GM18867 (cell line): ENCODE data around the gene FLT1.

Experiments used
- ATAC-seq: cut with Tn5 transposase; IDR thresholded peaks from one replicate; pipeline ENCODE4 v1.9.1; 2021; ENCODE audit warnings: mild to moderate bottlenecking, moderate library complexity; ENCODE audit not compliant: unreplicated experiment

Gene FLT1

DNA sequence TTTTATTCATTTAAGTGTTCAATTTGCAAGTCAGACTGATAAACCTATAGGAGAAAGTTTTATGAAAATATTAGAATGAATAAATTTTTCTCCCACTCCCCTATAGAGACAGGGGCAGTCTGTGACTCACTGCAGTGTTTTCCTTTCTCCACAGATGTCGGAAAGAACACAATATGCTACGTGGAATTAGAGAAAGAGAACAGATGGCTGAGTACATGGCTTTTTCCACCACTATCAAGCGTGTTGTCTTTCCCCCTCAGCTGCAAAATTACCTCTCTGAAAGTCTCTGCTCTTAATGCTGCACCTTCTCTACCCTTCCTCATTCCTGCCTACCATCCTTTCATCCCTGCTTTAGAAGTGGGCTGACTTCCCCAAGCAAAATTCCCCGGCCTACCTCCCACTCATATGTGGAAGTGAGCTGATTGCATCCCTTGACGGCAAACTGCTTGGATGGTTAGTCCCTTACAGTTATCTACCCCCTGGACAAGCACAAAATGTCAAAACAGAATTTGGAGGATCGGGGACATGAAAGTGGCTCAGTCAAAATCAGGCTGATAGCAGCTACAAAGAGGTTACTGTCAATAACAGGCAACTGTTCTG lies 30.0 kb downstream of the FLT1 start:
- ATAC-seq: no peak

DNA sequence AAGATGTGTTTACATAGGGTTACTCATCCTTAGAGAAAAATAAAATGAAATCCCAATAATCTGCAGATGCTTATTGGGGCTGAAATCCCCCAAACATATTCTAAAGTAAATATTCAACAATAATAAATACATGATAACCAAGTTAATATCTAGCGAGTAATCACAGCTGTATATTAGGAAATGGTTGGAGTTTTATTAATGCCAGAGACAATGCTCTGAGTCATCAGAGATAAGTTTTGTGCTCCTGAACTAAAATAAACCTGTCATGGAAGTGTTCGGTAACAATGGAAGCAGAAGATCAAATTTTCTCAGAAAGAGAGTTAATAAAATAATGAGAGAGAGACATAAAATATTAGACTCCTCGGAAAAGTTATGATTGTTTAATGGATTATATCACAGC lies 31.4 kb downstream of the FLT1 start:
- no peak for ATAC-seq

DNA sequence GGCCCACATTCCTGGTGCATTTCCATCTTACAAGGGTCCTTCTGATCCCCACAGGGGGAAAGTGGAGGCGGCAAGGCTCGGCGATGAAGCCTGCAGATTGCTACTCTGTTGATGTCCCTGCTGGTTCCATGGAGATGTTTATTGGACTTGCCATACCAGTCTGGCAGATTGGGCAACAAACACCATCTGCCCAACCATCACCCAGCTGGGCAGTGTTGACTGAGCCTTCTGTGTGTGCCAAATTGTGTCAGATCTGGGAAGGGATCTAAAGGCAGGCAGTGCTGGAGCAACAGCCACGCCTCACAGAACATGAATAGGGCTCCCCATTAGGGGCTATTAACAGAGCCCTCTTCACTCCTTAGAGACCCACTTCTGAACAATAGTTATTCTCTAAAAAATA lies 35.0 kb downstream of the FLT1 start:
- no peak for ATAC-seq

DNA sequence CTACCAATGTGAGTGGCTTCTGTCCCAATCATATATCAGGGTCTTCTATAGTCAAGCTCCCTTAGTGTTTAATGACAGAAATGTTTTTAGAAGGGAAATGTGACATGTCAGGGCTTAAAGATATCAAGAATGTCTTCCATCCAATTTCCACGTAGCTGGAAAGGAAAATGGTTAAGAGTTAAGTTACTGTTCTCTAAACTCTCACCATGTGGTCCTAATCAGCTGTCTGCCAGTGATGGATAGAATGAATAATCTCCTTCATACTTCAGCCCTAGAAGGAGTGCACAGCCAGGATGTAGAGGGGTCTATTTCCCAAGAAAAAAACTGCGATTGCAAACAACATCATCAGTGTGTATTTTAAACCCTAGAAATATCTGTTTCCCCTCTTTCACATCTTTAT lies 36.3 kb downstream of the FLT1 start:
- ATAC-seq: no peak

DNA sequence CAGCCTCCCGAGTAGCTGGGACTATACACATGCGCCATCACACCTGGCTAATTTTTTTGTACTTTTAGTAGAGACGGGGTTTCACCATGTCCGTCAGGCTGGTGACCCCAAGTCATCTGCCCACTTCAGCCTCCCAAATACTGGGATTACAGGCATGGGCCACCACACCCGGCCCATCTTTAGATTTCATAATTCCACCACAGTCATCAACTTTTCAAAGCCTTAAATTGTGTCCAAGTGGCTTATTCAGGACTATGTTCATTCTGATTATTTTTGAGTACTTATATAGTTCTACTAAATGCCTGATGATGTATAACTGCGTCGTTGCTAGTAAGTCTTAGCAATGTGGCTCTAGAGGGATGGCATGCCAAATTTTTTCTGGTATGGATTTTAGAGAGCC lies 36.9 kb downstream of the FLT1 start:
- no peak for ATAC-seq

DNA sequence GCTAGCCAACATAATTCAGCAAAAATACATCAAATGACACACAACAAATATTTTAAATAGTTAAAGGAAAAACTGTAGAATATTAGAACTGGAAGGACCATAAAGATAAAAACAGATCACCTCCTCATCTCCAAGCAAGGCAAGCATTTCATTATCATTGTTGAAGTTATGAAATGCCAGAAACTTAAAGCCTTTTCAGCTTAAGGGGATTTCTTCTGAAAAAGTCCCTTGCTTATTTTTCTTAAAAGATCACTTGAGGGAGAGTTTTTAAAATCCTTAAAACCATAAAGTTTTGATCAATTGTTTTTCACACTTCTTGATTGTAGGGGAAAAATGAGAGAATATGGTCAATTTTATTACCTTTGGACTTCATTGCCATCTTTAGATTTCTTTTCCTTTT lies 37.4 kb downstream of the FLT1 start:
- no peak for ATAC-seq

DNA sequence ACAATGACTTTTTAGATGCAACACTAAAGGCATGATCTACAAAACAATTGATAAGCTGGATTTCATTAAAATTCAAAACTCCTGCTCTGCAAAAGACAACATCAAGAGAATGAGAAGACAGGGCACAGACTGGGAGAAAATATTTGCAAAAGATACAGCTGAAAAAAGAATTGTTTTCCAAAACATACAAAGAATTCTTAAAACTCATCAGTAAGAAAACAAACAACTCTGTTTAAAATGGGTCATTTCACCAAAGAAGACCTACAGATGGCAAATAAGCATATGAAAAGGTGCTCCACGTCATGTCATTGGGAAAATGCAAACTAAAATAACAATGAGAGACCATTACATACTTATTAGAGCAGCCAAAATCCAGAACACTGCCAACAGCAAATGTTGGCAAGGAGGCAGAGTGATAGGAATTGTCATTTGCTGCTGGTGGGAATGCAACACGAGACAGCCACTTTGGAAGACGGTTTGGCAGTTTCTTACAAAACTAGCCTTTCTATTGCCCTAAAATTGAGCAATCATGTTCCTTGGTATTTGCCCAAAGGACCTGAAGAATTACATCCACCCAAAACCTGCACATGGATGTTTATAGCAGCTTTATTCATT lies 39.2 kb downstream of the FLT1 start:
- no peak for ATAC-seq

DNA sequence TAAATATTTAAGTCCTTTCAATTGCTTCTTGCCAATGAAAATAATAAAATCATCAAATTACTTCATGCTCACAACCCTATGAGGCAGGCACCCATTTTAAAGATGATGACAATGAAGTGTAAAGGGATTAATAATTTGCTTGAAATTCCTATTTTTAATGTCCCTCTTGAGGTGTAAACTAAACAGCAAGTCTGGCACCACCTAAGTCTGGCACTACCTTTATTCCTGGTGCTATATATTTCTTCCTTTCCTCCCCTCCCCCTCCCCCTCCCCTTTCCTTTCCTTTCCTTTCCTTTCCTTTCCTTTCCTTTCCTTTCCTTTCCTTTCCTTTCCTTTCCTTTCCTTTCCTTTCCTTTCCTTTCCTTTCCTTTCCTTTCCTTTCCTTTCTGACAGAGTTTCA lies 42.2 kb downstream of the FLT1 start:
- no peak for ATAC-seq

DNA sequence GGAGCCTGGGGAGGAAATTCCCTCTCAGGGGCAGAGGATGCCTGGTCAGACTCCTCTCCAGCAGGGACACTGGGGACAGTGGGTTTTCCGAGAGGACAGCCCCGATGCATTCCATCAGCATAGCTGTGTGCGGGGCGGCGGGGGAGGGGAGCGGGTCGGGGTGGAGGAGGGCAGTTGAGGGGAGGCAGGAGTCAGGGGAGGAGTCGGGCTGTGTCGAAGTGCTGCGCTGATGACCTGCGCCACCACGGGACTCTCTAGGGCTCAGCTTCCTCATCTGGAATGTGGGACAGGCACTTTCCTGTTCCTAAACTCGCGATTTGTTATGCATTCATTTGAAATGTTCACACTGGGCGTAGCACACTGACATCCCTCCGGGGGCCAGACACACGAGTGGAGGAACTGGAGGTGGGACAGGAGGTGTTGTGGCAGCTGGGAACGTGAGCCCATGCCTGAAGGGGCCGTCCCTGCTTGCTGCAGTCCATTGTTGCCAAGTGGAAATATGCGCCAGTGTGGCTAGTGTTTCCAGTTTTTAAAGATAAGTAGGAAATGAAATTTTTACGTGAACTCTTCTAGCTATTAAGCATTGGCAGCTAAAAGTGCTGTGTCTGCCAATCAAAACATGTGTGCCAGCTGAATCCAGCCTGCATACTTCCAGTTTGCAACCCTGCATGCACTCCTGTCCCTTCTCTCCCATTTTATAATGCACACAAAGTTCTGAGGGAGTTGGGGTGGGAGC lies 43.3 kb downstream of the FLT1 start:
- no peak for ATAC-seq

DNA sequence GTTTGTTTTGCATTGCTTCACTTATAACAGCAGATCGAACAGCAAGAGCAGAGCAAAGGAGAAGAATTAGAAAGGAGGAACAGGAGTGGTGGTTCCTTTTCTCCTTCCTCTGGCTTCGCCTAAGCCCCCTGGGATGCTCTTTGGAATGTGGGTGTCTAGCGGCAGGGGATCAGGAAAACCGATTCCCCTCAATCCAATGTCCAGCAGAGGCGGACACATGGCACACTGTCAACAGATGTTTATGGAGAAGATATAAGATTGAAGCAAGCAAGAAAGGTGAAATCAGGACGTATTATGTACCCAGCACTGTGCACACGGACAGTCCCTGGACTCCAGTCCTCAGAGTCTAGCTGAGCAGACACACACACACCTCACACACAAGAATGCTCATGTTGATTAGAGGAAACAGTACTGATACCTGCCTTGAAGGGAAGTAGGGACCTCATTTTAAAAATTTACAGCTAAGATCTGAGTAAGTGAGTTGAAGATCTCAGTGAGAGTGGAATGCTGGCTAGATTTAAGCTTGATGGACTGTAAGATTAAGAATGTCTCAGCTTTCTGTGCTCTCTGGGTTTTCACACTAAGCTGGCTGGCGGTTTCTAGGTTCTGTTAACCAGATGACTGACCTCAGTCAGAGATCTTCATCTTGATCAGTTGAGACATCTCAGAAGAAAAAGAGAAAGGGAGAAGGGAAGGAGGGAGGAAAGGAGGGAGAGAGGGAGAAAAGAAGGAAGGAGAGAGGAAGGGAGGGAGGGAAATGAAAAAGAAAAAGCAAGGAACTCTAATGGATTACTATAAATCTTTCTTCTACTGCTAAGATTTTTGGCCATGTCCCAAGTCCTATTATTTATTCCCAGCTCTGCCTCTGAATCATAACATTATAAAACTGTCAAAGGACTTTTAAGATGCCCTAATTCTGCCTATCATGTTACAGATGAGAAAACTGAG lies 44.8 kb downstream of the FLT1 start:
- ATAC-seq: peak; percentile 82

DNA sequence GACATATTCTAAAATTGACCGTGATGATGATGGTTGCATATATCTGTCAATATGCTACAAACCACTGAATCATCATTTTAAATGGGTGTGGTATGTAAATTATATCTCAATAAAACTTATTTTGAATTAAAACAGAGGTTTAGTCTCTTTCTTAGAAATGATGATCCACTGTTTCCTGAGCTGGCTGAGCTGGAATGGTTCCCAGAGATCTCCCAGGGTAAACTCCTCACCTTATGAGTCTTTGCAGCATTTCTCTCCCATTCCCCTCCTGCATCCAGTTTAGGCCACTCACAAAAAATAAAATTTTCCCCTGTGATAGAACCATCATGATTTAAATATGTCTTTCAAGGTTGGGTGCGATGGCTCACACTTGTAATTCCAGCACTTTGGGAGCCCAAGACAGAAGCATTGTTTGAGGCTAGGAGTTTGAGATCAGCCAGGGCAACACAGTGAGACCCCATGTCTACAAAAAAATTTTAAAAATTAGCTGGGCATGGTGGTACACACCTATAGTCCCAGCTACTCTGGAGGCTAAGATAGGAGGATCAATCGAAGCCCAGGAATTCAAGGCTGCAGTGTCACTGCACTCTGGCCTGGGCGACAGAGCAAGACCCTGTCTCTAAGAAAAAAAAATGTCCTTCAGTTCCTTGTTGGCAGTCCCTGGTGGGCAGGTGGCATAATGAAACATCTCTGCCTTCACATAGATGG lies 46.1 kb downstream of the FLT1 start:
- ATAC-seq: no peak

DNA sequence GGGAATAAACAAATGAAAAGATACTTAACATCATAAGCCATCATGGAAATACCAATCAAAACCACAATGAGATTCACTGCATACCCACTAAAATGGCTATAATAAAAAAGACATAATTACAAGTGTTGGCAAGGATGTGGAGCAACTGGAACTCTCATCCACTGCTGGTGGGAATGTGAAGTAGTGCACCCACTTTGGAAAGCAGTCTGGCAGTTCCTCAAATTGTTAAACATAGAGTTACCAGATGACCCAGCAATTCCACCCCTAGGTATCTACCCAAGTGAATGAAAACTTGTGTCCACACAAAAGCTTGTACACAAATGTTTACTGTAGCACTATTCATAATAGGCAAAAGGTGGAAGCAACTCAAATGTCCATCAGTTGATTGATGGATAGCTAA lies 46.9 kb downstream of the FLT1 start:
- ATAC-seq: no peak

DNA sequence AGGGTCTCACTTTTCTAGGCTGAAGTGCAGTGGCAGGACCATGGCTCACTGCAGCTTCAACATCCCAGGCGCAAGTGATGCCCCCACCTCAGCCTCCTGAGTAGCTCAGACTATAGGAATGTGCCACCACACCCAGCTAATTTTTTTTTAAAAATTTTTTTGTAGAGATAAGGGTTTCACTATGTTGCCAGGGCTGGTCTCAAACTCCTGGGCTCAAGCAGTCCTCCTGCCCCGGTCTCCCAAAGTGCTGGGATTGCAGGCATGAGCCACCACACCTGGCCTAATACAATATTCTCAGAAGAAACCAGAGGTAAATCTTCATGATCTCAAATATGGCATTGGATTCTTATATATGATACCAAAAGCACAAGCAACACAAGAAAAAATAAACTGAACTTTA lies 47.7 kb downstream of the FLT1 start:
- no peak for ATAC-seq

DNA sequence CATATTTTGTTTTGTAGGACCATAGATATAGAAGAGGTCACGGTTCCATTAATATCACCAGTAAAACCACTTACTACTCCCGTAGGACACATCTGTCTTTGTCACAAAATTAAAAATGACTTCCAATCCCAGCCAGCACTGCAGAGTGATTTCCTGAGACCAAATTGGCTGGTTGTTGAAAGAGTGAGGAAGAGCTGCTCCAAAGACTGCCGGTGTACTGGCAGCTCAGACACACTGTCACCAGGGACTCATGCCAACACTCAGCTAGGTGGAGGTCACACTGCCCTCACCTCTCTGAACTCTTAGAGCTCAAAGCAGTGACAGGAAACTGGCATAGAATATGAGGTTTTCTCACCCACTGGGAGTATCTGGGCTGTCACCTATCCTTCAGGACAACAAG lies 52.1 kb downstream of the FLT1 start:
- no peak for ATAC-seq

DNA sequence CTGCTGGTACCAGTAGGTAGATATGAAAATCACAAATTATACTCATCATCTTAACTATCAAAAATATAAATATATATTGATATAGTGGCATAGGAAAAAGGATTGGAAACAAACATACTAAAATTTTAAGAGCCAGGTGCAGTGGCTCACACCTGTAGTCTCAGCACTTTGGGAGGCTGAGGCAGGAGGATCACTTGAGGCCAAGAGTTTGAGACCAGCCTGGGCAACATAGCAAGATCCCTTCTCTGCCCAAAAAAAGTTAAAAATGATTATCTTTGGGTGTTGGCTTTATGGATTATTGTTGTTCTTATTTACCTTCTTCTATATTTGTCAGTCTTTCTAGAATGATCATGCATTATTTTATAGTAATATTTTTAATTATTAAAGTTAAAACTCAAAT lies 53.4 kb downstream of the FLT1 start:
- no peak for ATAC-seq

DNA sequence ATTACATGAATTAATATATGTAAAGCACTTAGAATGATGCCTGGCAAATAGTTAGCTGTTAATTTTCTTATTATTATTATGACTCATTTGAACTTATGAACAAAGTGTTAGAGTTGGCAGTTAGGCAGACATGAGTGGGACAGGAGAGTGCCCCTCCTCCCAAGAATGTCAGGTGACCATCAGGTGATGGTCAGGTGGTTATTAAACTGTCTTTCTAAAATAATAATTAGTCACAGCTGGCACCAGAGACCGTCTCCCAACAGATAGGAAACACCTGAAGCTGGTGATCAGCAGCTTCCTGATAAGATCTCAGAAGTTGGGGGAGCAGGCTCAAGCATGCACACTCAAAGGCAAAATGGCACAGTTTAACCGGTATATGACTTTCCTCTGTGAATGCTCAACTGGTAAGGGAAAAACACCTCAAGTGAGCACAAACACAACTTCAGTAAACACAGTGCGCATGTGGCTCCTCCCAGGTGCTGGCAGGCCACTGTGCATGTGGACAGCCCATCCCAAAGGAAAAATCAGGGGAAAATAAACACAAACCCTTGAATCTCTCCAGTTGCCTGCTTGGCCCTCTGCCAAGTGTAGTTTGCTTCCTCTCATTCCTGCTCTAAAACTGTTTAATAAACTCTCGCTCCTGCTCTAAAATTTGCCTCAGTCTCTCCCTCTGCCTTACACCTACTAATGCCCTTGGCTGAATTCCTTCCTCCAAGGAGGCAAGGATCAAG lies 54.0 kb downstream of the FLT1 start:
- no peak for ATAC-seq

DNA sequence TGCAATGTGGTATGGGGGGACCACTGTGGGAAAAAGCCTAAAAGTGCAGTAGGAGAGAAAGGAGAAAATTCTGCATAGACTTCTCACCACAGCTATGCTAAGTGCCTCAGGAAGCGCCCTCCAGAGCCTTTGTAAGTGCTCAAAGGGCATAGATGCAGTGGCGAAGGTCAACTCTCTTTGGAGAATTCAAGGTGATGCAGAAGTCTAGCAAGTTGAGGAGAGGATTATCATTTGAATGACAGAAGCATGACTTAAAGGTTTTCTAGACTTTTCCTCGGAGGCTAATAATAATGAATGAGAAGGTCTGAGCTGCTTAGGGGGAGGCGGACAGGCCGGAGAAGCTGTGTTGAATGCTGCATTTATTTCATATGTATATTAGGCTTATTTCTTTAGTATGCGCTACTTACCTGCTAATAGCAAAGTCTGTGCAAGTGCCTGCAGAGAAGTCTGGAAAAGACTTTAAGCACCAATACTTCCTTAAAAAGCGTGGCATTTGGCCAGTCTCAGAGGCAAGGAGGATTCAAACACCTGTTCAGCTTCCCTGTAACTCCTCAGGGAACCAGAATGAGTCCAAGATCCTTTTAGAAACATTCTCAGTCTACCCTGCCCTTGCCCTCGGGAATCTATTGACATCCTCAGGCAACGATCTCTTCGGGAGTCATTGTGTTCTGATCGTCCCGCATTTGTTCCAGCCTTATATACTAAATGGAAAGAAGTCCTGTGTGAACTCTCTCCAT lies 56.2 kb downstream of the FLT1 start:
- ATAC-seq: no peak

DNA sequence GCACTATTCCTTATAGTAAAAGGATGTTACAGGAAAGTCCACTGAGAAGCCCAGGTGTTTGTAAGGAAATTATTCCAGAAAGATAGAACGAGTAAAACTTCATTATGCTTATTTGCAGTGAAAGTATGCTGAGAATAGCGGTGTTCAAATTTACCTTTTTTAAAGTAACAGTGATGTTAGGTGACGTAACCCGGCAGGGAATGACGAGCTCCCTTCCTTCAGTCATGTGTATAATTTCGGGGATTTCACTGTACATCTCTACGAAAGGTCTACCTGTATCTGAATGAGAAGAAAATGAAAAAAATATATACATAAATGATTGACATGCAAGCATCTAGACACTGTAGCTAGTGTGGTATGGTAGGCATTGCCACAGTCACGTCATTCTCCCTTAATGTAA lies 56.9 kb downstream of the FLT1 start:
- ATAC-seq: no peak

DNA sequence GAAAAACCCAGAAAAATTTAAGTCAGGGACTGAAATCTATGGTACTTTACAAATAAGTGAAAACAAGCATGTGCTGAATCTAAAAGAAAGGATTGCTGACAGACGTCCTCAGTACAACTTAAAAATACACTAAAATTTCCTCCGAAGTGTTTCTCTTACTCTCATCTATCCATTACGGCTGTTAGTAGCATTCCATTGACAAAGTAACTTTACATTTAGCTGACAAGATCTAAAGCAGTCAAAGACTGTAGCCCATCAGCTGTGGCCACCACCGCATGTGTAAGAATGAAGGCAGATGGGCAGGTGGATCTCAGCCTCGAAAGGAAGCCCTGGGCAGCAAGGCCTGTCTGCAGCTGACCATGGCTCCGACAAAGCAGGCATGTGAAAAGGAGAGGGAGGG lies 59.0 kb downstream of the FLT1 start:
- ATAC-seq: no peak
